ENCODE data around the gene TTC39C. TPM values are rescaled to one million over a fixed set of nuclear protein-coding genes. Genes with fewer than 3 reads are reported as not detected.
"Not testable (repeated sequence)": the region's sequence is repeated elsewhere in the genome, so short reads cannot be mapped to it uniquely, and the experiment has no call there.

Gene TTC39C
- total RNA-seq, 3 donors from 2014 or later, result 8.1 to 14.6 (median 13.2) TPM

DNA sequence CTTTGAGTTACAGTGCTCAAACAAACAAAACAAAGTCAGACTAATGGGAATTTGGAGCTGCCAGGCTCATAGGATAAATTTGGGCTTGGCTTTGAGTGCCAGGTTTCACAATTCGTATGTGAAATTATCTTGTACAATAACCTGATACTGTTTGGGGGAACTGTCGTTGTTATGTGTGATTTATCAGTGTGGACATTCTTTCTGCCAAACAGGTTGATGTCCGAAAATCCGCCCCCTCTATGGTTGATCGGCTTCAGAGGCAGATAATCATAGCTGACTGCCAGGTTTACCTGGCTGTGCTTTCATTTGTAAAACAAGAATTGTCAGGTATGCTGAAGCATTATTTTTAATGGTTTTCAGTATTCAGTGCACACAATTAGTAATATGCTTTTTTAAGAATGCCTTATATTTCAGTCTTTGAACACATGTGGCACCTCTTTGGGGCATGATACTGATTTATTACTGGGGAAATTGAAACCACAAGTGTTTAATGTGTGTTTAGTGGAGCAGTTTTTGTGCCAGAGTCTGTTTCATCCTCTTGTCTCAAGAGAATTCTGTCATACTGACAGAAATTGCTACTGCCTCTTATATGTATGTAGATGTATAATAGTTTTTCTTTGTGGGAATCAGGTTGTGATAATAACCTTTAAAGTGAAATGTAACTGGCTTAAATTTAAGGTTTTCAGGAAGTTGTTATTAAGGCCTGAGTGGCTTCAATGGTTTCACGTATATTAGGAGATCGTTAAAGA, 54.6 kb downstream of the TTC39C start:
- TF ChIP-seq, protein P1, sequence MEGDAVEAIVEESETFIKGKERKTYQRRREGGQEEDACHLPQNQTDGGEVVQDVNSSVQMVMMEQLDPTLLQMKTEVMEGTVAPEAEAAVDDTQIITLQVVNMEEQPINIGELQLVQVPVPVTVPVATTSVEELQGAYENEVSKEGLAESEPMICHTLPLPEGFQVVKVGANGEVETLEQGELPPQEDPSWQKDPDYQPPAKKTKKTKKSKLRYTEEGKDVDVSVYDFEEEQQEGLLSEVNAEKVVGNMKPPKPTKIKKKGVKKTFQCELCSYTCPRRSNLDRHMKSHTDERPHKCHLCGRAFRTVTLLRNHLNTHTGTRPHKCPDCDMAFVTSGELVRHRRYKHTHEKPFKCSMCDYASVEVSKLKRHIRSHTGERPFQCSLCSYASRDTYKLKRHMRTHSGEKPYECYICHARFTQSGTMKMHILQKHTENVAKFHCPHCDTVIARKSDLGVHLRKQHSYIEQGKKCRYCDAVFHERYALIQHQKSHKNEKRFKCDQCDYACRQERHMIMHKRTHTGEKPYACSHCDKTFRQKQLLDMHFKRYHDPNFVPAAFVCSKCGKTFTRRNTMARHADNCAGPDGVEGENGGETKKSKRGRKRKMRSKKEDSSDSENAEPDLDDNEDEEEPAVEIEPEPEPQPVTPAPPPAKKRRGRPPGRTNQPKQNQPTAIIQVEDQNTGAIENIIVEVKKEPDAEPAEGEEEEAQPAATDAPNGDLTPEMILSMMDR (IDR thresholded peaks at IDR 0.05), result no peak
- intact Hi-C loops (cut with DNase I, micrococcal nuclease), result no loop called here
- no peaks in the 10 kb centered on the region for H3K9me3 ChIP-seq
- H3K4me3 ChIP-seq, result no peak overlapping the region
- peaks cover 6% of the 10 kb centered on the region for H3K4me1 ChIP-seq (ENCODE audit: low read depth)
- H3K36me3 ChIP-seq (ENCODE audit: low read depth), result no peaks in the 10 kb centered on the region
- no peak for DNase-seq
- ATAC-seq, result no peak

DNA sequence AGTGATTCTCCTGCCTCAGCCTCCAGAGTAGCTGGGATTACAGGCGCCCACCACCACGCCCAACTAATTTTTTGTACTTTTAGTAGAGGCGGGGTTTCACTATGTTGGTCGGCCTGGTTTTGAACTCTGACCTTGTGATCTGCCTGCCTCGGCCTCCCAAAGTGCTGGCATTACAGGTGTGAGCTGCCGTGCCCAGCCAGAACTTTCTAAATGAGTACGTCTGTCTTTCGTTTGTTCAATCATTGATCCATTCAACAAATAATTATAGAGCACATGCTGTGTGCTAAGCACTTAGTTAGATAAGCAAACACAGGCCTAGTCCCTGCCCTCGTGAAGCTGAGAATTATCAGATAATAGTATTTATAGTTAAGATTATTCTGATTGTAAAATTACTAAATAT, 56.5 kb downstream of the TTC39C start:
- no peaks in the 10 kb centered on the region for H3K36me3 ChIP-seq (ENCODE audit: low read depth)
- no peak for DNase-seq
- no peak overlapping the region for H3K4me3 ChIP-seq
- peaks cover 9% of the 10 kb centered on the region for H3K4me1 ChIP-seq (ENCODE audit: low read depth)
- TF ChIP-seq, protein P1 (IDR thresholded peaks at IDR 0.05), result no peak
- no peak for ATAC-seq
- intact Hi-C loops (cut with DNase I, micrococcal nuclease), result no loop called here
- no peaks in the 10 kb centered on the region for H3K9me3 ChIP-seq

DNA sequence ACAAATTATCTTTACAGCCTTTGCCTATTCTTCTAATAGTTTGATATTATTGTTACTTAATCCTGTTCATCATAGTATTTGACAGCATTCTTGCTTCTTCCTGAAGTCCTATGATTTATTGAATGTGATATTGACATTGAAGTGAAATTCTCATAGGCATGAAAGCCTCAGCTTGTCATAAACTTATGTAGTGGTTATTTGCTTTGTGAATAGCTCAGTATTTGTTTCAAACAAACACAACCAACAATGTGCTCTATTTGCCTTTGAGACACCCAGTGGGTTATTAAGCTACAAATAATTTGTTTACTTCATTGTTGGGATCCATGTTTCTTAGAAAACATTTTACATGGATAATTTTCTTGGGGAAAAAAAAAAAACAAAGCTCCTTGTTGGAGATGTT, 57.2 kb downstream of the TTC39C start:
- no peak for ATAC-seq
- Histone ChIP-seq H3K4me1 (ENCODE audit: low read depth) (peaks cover 15% of the 10 kb centered on the region), H3K4me3 (no peak overlapping the region), H3K36me3 (ENCODE audit: low read depth) (no peaks in the 10 kb centered on the region), H3K9me3 (no peaks in the 10 kb centered on the region)
- intact Hi-C loops (cut with DNase I, micrococcal nuclease), result no loop called here
- DNase-seq, result no peak
- TF ChIP-seq, protein P1 (IDR thresholded peaks at IDR 0.05), result no peak

DNA sequence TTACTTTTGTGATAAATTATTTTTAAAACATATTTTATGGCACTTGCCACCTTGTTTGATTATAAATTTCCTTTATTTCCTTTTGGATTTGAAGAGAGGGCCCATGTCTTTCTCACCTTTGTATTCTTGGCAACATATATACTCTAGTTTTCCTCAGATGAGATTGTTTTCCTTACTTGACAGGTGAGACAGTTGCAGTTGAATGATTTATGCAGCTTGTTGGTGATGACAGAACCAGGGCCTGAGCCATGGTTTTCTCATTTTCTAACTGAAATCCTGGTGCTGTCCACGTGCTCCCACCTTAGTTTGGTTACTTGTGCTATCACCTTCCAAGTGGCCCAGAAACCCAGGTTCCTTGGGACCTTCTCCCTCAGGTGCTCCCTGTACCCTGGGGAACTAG, 58.2 kb downstream of the TTC39C start:
- no peaks in the 10 kb centered on the region for H3K36me3 ChIP-seq (ENCODE audit: low read depth)

DNA sequence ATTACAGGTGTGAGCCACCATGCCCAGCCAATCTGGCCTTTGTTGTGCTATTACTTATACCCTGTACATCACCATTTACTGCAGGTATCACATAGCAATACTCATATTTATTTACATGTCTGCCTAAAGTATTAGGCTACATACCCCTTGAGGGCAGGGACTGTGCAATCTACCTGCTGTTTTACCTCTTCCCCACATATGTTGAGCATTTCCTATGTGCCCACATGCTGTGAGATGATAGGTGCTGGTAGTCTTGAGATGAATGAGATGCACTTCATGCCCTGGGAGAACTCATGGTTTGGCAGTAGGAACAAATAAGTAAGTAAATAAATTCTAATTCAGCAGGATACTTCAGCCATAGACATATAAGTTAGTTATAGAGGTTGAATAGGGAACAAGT, 59.2 kb downstream of the TTC39C start:
- TF ChIP-seq, protein P1 (IDR thresholded peaks at IDR 0.05), result no peak
- ATAC-seq (no peak), DNase-seq (no peak)
- Histone ChIP-seq H3K4me1 (ENCODE audit: low read depth) (peaks cover 15% of the 10 kb centered on the region), H3K9me3 (no peaks in the 10 kb centered on the region), H3K36me3 (ENCODE audit: low read depth) (no peaks in the 10 kb centered on the region), H3K4me3 (no peak overlapping the region)
- intact Hi-C loops (cut with DNase I, micrococcal nuclease), result no loop called here

More for the DNA sequence above, 58.2 kb downstream of the TTC39C start:
- no peak overlapping the region for H3K4me3 ChIP-seq
- DNase-seq, result no peak
- no peaks in the 10 kb centered on the region for H3K9me3 ChIP-seq
- intact Hi-C loops (cut with DNase I, micrococcal nuclease), result no loop called here
- no peak for ATAC-seq
- peaks cover 15% of the 10 kb centered on the region for H3K4me1 ChIP-seq (ENCODE audit: low read depth)
- TF ChIP-seq, protein P1 (IDR thresholded peaks at IDR 0.05), result no peak

DNA sequence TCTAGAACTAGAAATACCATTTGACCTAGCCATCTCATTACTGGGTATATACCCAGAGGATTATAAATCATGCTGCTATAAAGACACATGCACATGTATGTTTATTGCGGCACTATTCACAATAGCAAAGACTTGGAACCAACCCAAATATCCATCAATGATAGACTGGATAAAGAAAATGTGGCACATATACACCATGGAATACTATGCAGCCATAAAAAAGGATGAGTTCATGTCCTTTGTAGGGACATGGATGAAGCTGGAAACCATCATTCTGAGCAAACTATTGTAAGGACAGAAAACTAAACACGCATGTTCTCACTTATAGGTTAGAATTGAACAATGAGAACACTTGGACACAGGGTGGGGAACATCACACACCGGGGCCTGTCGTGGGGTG, 60.2 kb downstream of the TTC39C start:
- H3K36me3 ChIP-seq (ENCODE audit: low read depth); H3K9me3 ChIP-seq; H3K4me3 ChIP-seq; DNase-seq; intact Hi-C loops (cut with DNase I, micrococcal nuclease); ATAC-seq: not testable (repeated sequence)
- H3K4me1 ChIP-seq (ENCODE audit: low read depth), result peaks cover 15% of the 10 kb centered on the region

All from mucosa of descending colon (tissue), 3 donors.